Islet of Langerhans (tissue), 1 donor: ENCODE measurements around the gene RAB40C.
"Not testable (repeated sequence)": the region's sequence is repeated elsewhere in the genome, so short reads cannot be mapped to it uniquely, and the experiment has no call there.

Experiments used
- FAIRE-seq: peaks from one replicate; lab custom pipeline; 2011; peaks lifted over from hg19 to GRCh38; lab: Jason Lieb, UNC

The RAB40C gene

GRCh38 chr16:590815-591200 is 942 bp downstream of the RAB40C start:
- no peak for FAIRE-seq

GRCh38 chr16:591231-591630 is 1.4 kb downstream of the RAB40C start:
- FAIRE-seq = no peak

GRCh38 chr16:591892-592517 is 2.1 kb downstream of the RAB40C start:
- no peak for FAIRE-seq

- no peak for FAIRE-seq
Observed at GRCh38 chr16:592518-593306, 2.8 kb downstream of the RAB40C start.

- peak; percentile 81 for FAIRE-seq
Observed at GRCh38 chr16:593406-593805, 3.5 kb downstream of the RAB40C start.

GRCh38 chr16:593807-594206 is 3.9 kb downstream of the RAB40C start:
- no peak for FAIRE-seq

- no peak for FAIRE-seq
Observed at GRCh38 chr16:595094-595528, 5.2 kb downstream of the RAB40C start.

GRCh38 chr16:595942-596735 is 6.3 kb downstream of the RAB40C start:
- FAIRE-seq = no peak

GRCh38 chr16:596736-597060 is 6.8 kb downstream of the RAB40C start:
- FAIRE-seq = no peak

- not testable (repeated sequence) for FAIRE-seq
Observed at GRCh38 chr16:597655-598054, 7.8 kb downstream of the RAB40C start.

GRCh38 chr16:598823-599739 is 9.2 kb downstream of the RAB40C start:
- no peak for FAIRE-seq

- FAIRE-seq = no peak
Observed at GRCh38 chr16:600781-601180, 10.9 kb downstream of the RAB40C start.

GRCh38 chr16:603933-604332 is 14.1 kb downstream of the RAB40C start:
- FAIRE-seq = no peak

- FAIRE-seq = no peak
Observed at GRCh38 chr16:606656-607307, 16.9 kb downstream of the RAB40C start.

GRCh38 chr16:608019-608418 is 18.2 kb downstream of the RAB40C start:
- no peak for FAIRE-seq

GRCh38 chr16:609316-609715 is 19.4 kb downstream of the RAB40C start:
- FAIRE-seq = no peak

- FAIRE-seq = no peak
Observed at GRCh38 chr16:609984-610383, 20.1 kb downstream of the RAB40C start.

GRCh38 chr16:610513-611381 is 20.9 kb downstream of the RAB40C start:
- no peak for FAIRE-seq

- no peak for FAIRE-seq
Observed at GRCh38 chr16:615122-615521, 25.3 kb downstream of the RAB40C start.

GRCh38 chr16:616733-617586 is 27.1 kb downstream of the RAB40C start:
- FAIRE-seq = no peak
